BJ (cell line): ENCODE results near the gene EPB41L5. TPM values are rescaled to one million over a fixed set of nuclear protein-coding genes. Genes with fewer than 3 reads are reported as not detected.
A peak's percentile ranks its signal among the peaks of the same experiment; 100 is the strongest.

Experiments used
- CTCF ChIA-PET: fragments of 350-600 bp; formaldehyde crosslinking; extraction: SDS; loops from one replicate; lab custom pipeline; 2021; ENCODE audit warnings: antibody characterized with exemption, inconsistent platforms; lab: Yijun Ruan, JAX
- POLR2A ChIA-PET: fragments of 300-600 bp; sonication (Branson Sonifier 250); formaldehyde crosslinking; extraction: SDS; loops from one replicate; lab custom pipeline; 2021; ENCODE audit warnings: antibody characterized with exemption; lab: Charles Lee
- DNase-seq: peaks from one replicate; pipeline ENCODE4 v3.0.0-alpha.2; 2011; ENCODE audit warnings: low read depth
- H3K27me3 ChIP-seq: 2 replicates; pipeline ENCODE4 v1.6.0; 2011; ENCODE audit warnings: low read length; ENCODE audit not compliant: control insufficient read depth, insufficient read depth
- H3K36me3 ChIP-seq: 2 replicates; pipeline ENCODE4 v1.5.1; 2011; ENCODE audit warnings: low read length; ENCODE audit not compliant: control insufficient read depth, insufficient read depth
- H3K4me3 ChIP-seq: 2 replicates; pipeline ENCODE4 v1.5.1; 2011; ENCODE audit warnings: low read depth, mild to moderate bottlenecking, control low read depth, low read length
- polyA plus RNA-seq: library from polyadenylated mRNA; depleted of rRNA; stranded (reverse); fragments of >200 nt; gene quantifications from 2 replicates; pipeline ENCODE4 v1.2.3, GENCODE V29; 2011
- TF ChIP-seq, protein P1 (sequence below): IDR thresholded peaks from 2 replicates; pipeline ENCODE4 v1.5.1; 2011; ENCODE audit warnings: low read depth, mild to moderate bottlenecking, control low read depth, inconsistent platforms, low read length, moderate library complexity; ENCODE audit not compliant: insufficient read depth

Gene EPB41L5
- polyA plus RNA-seq, 1 experiment: 4.4 TPM

DNA sequence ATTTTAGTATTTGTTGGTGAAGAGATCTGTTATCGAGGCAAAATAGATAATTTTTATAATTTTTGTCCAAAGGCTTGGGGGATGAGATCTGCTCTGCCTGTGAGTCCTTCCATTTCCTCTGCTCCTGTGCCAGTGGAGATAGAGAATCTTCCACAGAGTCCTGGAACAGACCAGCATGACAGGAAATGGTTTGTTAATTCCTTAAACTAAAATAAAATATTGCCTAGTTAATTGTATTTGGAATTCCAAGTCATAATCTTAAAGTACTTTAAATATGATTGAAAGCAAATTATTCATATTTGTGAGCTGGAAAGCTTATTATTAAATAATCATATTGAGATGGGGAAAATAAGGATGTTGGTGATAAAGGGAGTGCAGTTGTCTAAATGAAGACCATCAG, 87.8 kb downstream of the EPB41L5 start:
- TF ChIP-seq, protein P1, sequence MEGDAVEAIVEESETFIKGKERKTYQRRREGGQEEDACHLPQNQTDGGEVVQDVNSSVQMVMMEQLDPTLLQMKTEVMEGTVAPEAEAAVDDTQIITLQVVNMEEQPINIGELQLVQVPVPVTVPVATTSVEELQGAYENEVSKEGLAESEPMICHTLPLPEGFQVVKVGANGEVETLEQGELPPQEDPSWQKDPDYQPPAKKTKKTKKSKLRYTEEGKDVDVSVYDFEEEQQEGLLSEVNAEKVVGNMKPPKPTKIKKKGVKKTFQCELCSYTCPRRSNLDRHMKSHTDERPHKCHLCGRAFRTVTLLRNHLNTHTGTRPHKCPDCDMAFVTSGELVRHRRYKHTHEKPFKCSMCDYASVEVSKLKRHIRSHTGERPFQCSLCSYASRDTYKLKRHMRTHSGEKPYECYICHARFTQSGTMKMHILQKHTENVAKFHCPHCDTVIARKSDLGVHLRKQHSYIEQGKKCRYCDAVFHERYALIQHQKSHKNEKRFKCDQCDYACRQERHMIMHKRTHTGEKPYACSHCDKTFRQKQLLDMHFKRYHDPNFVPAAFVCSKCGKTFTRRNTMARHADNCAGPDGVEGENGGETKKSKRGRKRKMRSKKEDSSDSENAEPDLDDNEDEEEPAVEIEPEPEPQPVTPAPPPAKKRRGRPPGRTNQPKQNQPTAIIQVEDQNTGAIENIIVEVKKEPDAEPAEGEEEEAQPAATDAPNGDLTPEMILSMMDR: no peak
- no peak for DNase-seq
- H3K27me3 ChIP-seq: no peaks in the 10 kb centered on the region
- H3K4me3 ChIP-seq: no peak overlapping the region
- ChIA-PET CTCF (interaction anchor here (1.3 to 1.8 kb wide), 2 partner anchors 13 to 74 kb away, joined by 3 to 6 read pairs; no protein-coding TSS in a partner anchor), POLR2A (no interaction called here)
- no peaks in the 10 kb centered on the region for H3K36me3 ChIP-seq

DNA sequence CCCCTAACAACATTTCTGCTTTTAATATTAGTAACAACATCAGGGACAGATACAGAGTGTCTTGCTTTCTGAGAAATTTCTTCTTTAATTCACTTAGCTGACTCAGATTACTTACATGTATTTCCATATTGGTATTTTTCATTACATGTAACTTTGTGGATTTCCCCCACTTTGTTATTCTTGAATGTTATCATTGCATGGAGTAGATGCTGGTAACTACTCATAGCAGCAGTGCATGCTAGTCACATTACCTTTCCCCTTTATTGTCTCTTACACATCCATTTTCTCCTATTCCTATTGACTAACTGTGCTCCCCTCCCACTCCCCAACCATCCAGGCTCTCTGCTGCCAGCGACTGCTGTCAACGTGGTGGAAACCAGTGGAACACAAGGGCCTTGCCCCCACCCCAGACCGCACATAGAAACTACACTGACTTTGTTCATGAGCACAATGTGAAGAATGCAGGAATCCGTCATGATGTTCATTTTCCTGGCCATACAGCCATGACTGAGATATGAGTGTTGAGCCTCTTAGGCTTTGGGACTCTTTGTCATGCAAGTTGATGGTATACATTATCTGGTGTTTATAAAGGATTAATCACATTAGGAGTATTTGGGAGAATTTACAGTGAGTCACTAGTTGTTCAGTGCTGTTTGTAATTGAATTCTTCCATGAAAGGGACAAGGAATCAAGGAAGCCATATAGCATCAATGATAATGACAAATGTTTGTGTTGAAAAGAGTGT, 91.0 kb downstream of the EPB41L5 start:
- TF ChIP-seq, protein P1: no peak
- CTCF ChIA-PET: no interaction called here
- POLR2A ChIA-PET: no interaction called here
- H3K36me3 ChIP-seq: no peaks in the 10 kb centered on the region
- peak; percentile 50 for DNase-seq
- no peaks in the 10 kb centered on the region for H3K27me3 ChIP-seq
- H3K4me3 ChIP-seq: no peak overlapping the region

DNA sequence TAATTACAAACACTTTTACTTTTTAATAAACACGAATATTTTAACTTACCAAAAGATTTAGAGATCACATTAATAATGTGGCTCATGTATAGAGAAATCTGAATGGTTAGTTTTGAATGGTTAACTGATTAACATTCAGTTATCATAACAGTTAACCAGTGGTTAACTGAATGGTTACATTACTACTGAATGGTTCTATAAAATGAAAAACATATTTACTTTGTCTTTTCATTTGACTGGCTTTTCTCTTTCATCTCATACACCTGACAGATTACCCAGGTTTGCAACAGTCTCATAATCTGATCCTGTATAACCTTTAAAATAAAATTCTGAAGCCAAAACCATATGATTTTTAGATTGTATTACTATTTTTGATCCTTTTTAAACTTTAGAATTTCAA, 91.9 kb downstream of the EPB41L5 start:
- H3K4me3 ChIP-seq: no peak overlapping the region
- no peaks in the 10 kb centered on the region for H3K36me3 ChIP-seq
- H3K27me3 ChIP-seq: no peaks in the 10 kb centered on the region
- no peak for DNase-seq
- ChIA-PET CTCF (interaction anchor here (0.8 kb wide), 1 partner anchor 22 kb away, joined by 3 read pairs; no protein-coding TSS in a partner anchor), POLR2A (no interaction called here)
- TF ChIP-seq, protein P1: no peak

DNA sequence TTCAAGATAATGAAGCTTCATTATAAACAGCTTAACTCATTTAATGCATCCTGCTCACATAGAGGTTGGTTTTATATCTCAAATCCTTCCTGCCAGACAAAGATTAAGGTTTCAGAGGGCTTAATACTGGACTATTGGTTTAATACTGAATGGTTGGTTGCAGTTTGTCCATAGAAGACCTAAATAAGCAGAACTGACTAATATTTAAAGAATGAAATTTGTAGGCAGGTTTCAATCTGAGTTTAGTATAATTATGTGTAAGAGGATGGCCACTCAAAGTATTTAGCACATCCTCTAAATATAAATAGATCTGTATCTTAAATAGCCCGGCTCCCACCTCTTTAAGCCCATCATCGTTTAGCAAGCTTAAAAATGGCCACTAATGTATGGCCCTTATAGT, 92.5 kb downstream of the EPB41L5 start:
- DNase-seq: no peak
- CTCF ChIA-PET: interaction anchor here (0.8 to 0.9 kb wide), 2 partner anchors 23 to 575 kb away, joined by 3 to 4 read pairs; no protein-coding TSS in a partner anchor
- POLR2A ChIA-PET: no interaction called here

DNA sequence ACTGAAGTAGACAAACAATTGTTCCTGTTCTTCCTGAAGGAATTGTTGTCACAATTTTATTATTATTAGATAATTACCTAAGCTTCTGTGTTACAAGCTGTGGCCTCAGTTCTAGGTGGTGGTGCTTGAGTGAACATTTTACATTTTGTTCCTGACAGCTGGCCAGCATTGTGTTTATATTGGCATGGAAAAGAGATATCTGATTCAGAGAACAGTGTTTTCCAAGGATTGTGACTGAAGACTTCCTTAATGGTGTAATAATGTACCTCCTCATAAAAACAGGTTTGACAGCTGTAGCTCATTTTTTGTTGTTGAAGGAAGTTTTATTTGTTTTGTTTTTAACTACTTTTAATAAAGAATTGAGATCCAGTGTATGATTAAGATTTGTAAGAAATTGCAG, 95.2 kb downstream of the EPB41L5 start:
- H3K4me3 ChIP-seq: no peak overlapping the region
- no peaks in the 10 kb centered on the region for H3K27me3 ChIP-seq
- POLR2A ChIA-PET: no interaction called here
- peak; percentile 22 for DNase-seq
- TF ChIP-seq, protein P1: no peak
- no peaks in the 10 kb centered on the region for H3K36me3 ChIP-seq
- CTCF ChIA-PET: interaction anchor here (3.4 kb wide), 1 partner anchor 68 kb away, joined by 20 read pairs; no protein-coding TSS in a partner anchor

More for the DNA sequence above, 92.5 kb downstream of the EPB41L5 start:
- TF ChIP-seq, protein P1: no peak
- Histone ChIP-seq H3K27me3 (no peaks in the 10 kb centered on the region), H3K4me3 (no peak overlapping the region), H3K36me3 (no peaks in the 10 kb centered on the region)
